K562 (cell line): ENCODE measurements around the gene CTSW. TPM values are rescaled to one million over a fixed set of nuclear protein-coding genes. Genes with fewer than 3 reads are reported as not detected.

Source experiments
- BCOR ChIP-seq: fragments of 450-650 bp; IDR thresholded peaks from 2 replicates; pipeline ENCODE4 v1.6.1; 2016
- BRF1 ChIP-seq: IDR thresholded peaks from 3 replicates; pipeline ENCODE4 v1.6.1; 2011; ENCODE audit warnings: borderline replicate concordance, mild to moderate bottlenecking; ENCODE audit not compliant: insufficient read length; ENCODE audit errors: extremely low read depth
- CAMTA2 ChIP-seq: fragments of 250-450 bp; sonication (Bioruptor Pico); conservative IDR thresholded peaks from 2 replicates; pipeline ENCODE4 v1.5.1; 2022
- CC2D1A ChIP-seq: fragments of 450-650 bp; IDR thresholded peaks from 2 replicates; pipeline ENCODE4 v1.6.1; 2017; ENCODE audit warnings: mild to moderate bottlenecking
- ELF4 ChIP-seq: fragments of 450-650 bp; formaldehyde crosslinking; IDR thresholded peaks from 2 replicates; pipeline ENCODE4 v1.4.0; 2022; ENCODE audit warnings: missing genetic modification characterization
- ETV5 ChIP-seq: sonication (generic); formaldehyde crosslinking; IDR thresholded peaks from 2 replicates; pipeline ENCODE4 v1.4.0; 2020; ENCODE audit warnings: low read depth, mild to moderate bottlenecking, missing genetic modification reagents
- KHSRP ChIP-seq: fragments of 450-650 bp; IDR thresholded peaks from 2 replicates; pipeline ENCODE4 v1.6.1; 2017
- MTA3 ChIP-seq: fragments of 450-650 bp; formaldehyde crosslinking; IDR thresholded peaks from 2 replicates; pipeline ENCODE4 v1.6.1; 2017; ENCODE audit warnings: mild to moderate bottlenecking, borderline replicate concordance
- THRAP3 ChIP-seq: fragments of 450-650 bp; IDR thresholded peaks from 2 replicates; pipeline ENCODE4 v1.6.1; 2016; ENCODE audit warnings: mild to moderate bottlenecking, inconsistent platforms, borderline replicate concordance
- TOE1 ChIP-seq, 2 experiments: fragments of 450-650 bp in 1 of 2; sonication (generic) in 1 of 2; formaldehyde crosslinking in 1 of 2; IDR thresholded peaks; 2 replicates each; pipeline versions ENCODE4 v1.7.1 to v1.8.0; 2016 to 2022; ENCODE audit warnings: borderline replicate concordance in 2 of 2, mild to moderate bottlenecking in 2 of 2, antibody characterized with exemption in 1 of 2, inconsistent platforms in 1 of 2, low read depth in 1 of 2, missing genetic modification reagents in 1 of 2, moderate library complexity in 1 of 2
- ZFP30 ChIP-seq: fragments of 250-450 bp; sonication (Bioruptor Pico); IDR thresholded peaks from 2 replicates; pipeline ENCODE4 v1.8.0; 2022; ENCODE audit warnings: moderate library complexity, mild to moderate bottlenecking, inconsistent platforms, borderline replicate concordance
- ZNF124 ChIP-seq: sonication (generic); formaldehyde crosslinking; IDR thresholded peaks from 2 replicates; pipeline ENCODE4 v1.8.1; 2022; ENCODE audit warnings: missing genetic modification reagents
- ZNF146 ChIP-seq: IDR thresholded peaks from one replicate; pipeline ENCODE4 v1.6.1; 2018; ENCODE audit warnings: missing compliant biosample characterization; ENCODE audit not compliant: unreplicated experiment
- ZNF445 ChIP-seq: fragments of 250-450 bp; sonication (Bioruptor Pico); IDR thresholded peaks from 2 replicates; pipeline ENCODE4 v1.4.0; 2020; ENCODE audit warnings: low read depth, mild to moderate bottlenecking, moderate library complexity
- ZNF583 ChIP-seq: fragments of 250-450 bp; sonication (Bioruptor Pico); IDR thresholded peaks from 2 replicates; pipeline ENCODE4 v1.4.0; 2020
- polyA plus RNA-seq, 8 experiments: library from polyadenylated mRNA; depleted of rRNA in 4 of 8; stranded (reverse) in 5 of 8; unstranded in 3 of 8; fragments of >200 nt; fragmentation: Nextera tagmentation in 2 of 8; fragmentation: Illumina TruSeq in 1 of 8; extraction: Ambion mirVana in 2 of 8; extraction: Trizol in 1 of 8; gene quantifications; 2 replicates each; pipeline versions ENCODE4 v1.2.1 to v1.2.3, GENCODE V29; 2011 to 2014; ENCODE audit warnings: inconsistent platforms in 1 of 8, missing spikeins in 1 of 8
- total RNA-seq, 7 experiments: library from RNA; depleted of rRNA in 6 of 7; stranded (reverse); fragments of >200 nt in 6 of 7; fragmentation: Illumina TruSeq in 2 of 7; extraction: Trizol in 2 of 7; gene quantifications; 2 replicates each; pipeline versions ENCODE4 v1.2.1 to v1.2.3, GENCODE V29; 2011 to 2021; ENCODE audit warnings: low replicate concordance in 1 of 7
- TF ChIP-seq, protein P1 (sequence below): fragments of 450-650 bp; IDR thresholded peaks from 2 replicates; pipeline ENCODE4 v1.6.1; 2018; ENCODE audit warnings: mild to moderate bottlenecking, low read depth; ENCODE audit not compliant: partially characterized antibody
- TF ChIP-seq, protein P2 (sequence below): fragments of 200-400 bp; formaldehyde crosslinking; IDR thresholded peaks from 2 replicates; pipeline ENCODE4 v1.6.1; 2017; ENCODE audit warnings: mild to moderate bottlenecking, low read depth, low read length, moderate library complexity
- TF ChIP-seq, protein P3 (sequence below), 2 experiments: fragments of 450-650 bp; IDR thresholded peaks; 2 replicates each; pipeline ENCODE4 v1.6.1; 2018; ENCODE audit warnings: mild to moderate bottlenecking in 2 of 2, low read depth in 1 of 2; ENCODE audit not compliant: partially characterized antibody in 2 of 2
- TF ChIP-seq, protein P4 (sequence below): sonication (generic); formaldehyde crosslinking; IDR thresholded peaks from 2 replicates; pipeline ENCODE4 v1.8.1; 2022; ENCODE audit warnings: missing genetic modification reagents

Gene CTSW
- total and polyA plus RNA-seq, 9 of the 15 experiments (the other 6 are each of a cell fraction or from before 2014, with no cell fraction given), result 0.04 TPM; not detected in 8

DNA sequence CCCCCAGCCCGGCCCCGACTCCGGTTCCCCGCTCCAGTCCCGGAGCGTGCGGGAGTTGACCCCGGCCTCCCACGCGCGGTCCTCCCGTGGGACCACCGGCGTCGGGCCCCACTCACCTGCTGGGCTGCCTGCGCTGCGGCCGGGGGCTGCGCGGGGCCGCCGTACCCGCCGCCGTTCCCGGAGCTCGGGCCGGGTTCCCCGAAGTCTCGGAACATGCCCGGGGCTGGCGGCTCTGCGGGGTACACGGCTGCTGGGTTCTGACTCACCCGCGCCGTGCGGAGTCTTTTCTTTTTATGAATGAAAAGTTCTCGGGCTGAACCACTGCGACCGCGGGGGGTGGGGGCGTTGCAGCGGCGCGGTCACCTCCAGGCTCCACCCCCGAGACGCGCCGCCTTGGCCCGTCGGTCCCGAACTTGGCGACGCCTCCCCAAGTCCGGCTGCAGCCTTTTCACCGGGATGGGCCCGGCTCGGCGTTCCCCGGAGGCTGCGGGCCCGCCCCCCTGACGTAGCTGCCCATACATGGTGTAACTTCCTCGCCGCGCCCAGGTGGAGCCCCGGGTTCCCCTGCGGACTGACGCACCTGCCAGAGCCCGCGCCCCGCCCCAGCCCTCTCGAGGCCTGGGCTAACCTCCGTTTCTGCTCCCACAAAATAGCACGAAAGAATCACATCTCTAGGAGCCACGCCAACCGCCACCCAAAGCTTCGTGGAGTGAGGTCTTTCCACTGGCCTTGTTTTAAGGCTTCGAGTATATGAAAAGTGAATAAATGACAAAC is 20.7 kb downstream of the CTSW start, which contains the start of gene FOSL1 (continued):
- TF ChIP-seq, protein P1, sequence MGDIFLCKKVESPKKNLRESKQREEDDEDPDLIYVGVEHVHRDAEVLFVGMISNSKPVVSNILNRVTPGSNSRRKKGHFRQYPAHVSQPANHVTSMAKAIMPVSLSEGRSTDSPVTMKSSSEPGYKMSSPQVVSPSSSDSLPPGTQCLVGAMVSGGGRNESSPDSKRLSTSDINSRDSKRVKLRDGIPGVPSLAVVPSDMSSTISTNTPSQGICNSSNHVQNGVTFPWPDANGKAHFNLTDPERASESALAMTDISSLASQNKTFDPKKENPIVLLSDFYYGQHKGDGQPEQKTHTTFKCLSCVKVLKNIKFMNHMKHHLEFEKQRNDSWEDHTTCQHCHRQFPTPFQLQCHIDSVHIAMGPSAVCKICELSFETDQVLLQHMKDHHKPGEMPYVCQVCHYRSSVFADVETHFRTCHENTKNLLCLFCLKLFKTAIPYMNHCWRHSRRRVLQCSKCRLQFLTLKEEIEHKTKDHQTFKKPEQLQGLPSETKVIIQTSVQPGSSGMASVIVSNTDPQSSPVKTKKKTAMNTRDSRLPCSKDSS, result no peak
- TF ChIP-seq MTA3 (peak; percentile 87; the same call in 1 of the 2 replicates), BCOR (no peak), BRF1 (no peak), ZNF124 (CRISPR knock-in tag) (no peak), ELF4 (CRISPR knock-in tag) (no peak), ZFP30 (CRISPR knock-in tag) (no peak), ZNF583 (CRISPR knock-in tag) (no peak), THRAP3 (no peak), ETV5 (CRISPR knock-in tag) (peak; percentile 64; the same call in 1 of the 2 replicates), ZNF146 (CRISPR knock-in tag) (no peak), ZNF445 (CRISPR knock-in tag) (no peak), TOE1 (IDR thresholded peaks at IDR 0.05; ENCODE audit: borderline replicate concordance) (peak; percentile 48; the same call in 1 of the 2 replicates), TOE1 (CRISPR knock-in tag; IDR thresholded peaks at IDR 0.05; ENCODE audit: borderline replicate concordance, low read depth) (no peak), KHSRP (no peak), CAMTA2 (CRISPR knock-in tag) (no peak), CC2D1A (no peak)
- TF ChIP-seq, protein P2, sequence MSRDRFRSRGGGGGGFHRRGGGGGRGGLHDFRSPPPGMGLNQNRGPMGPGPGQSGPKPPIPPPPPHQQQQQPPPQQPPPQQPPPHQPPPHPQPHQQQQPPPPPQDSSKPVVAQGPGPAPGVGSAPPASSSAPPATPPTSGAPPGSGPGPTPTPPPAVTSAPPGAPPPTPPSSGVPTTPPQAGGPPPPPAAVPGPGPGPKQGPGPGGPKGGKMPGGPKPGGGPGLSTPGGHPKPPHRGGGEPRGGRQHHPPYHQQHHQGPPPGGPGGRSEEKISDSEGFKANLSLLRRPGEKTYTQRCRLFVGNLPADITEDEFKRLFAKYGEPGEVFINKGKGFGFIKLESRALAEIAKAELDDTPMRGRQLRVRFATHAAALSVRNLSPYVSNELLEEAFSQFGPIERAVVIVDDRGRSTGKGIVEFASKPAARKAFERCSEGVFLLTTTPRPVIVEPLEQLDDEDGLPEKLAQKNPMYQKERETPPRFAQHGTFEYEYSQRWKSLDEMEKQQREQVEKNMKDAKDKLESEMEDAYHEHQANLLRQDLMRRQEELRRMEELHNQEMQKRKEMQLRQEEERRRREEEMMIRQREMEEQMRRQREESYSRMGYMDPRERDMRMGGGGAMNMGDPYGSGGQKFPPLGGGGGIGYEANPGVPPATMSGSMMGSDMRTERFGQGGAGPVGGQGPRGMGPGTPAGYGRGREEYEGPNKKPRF, result no peak
- TF ChIP-seq, protein P3, sequence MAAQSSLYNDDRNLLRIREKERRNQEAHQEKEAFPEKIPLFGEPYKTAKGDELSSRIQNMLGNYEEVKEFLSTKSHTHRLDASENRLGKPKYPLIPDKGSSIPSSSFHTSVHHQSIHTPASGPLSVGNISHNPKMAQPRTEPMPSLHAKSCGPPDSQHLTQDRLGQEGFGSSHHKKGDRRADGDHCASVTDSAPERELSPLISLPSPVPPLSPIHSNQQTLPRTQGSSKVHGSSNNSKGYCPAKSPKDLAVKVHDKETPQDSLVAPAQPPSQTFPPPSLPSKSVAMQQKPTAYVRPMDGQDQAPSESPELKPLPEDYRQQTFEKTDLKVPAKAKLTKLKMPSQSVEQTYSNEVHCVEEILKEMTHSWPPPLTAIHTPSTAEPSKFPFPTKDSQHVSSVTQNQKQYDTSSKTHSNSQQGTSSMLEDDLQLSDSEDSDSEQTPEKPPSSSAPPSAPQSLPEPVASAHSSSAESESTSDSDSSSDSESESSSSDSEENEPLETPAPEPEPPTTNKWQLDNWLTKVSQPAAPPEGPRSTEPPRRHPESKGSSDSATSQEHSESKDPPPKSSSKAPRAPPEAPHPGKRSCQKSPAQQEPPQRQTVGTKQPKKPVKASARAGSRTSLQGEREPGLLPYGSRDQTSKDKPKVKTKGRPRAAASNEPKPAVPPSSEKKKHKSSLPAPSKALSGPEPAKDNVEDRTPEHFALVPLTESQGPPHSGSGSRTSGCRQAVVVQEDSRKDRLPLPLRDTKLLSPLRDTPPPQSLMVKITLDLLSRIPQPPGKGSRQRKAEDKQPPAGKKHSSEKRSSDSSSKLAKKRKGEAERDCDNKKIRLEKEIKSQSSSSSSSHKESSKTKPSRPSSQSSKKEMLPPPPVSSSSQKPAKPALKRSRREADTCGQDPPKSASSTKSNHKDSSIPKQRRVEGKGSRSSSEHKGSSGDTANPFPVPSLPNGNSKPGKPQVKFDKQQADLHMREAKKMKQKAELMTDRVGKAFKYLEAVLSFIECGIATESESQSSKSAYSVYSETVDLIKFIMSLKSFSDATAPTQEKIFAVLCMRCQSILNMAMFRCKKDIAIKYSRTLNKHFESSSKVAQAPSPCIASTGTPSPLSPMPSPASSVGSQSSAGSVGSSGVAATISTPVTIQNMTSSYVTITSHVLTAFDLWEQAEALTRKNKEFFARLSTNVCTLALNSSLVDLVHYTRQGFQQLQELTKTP (IDR thresholded peaks at IDR 0.05; ENCODE audit: low read depth in 1 of 2, partially characterized antibody in 2 of 2), result no peak
- TF ChIP-seq, protein P4, sequence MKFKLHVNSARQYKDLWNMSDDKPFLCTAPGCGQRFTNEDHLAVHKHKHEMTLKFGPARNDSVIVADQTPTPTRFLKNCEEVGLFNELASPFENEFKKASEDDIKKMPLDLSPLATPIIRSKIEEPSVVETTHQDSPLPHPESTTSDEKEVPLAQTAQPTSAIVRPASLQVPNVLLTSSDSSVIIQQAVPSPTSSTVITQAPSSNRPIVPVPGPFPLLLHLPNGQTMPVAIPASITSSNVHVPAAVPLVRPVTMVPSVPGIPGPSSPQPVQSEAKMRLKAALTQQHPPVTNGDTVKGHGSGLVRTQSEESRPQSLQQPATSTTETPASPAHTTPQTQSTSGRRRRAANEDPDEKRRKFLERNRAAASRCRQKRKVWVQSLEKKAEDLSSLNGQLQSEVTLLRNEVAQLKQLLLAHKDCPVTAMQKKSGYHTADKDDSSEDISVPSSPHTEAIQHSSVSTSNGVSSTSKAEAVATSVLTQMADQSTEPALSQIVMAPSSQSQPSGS (CRISPR knock-in tag), result peak; percentile 55; the same call in 1 of the 2 replicates
